ENCODE data around the gene KCNC1. TPM values are rescaled to one million over a fixed set of nuclear protein-coding genes. Genes with fewer than 3 reads are reported as not detected.

The KCNC1 gene
- total RNA-seq, 1 donor from 2014 or later = not detected

GRCh38 chr11:17734986-17735817 is 621 bp downstream of the KCNC1 start:
- DNase-seq (ENCODE audit: missing footprints) (peak; percentile 80), ATAC-seq (peak; percentile 78)
- intact Hi-C loops (cut with DNase I) = loop anchor here (10.0 kb wide), 1 partner anchor 110 kb away; no protein-coding TSS in a partner anchor

GRCh38 chr11:17735818-17736578 is 1.4 kb downstream of the KCNC1 start:
- ATAC-seq (no peak), DNase-seq (ENCODE audit: missing footprints) (peak; percentile 57)
- intact Hi-C loops (cut with DNase I) = loop anchor here (10.0 kb wide), 1 partner anchor 109 kb away; no protein-coding TSS in a partner anchor

- DNase-seq (ENCODE audit: missing footprints) = peak; percentile 14
- no peak for ATAC-seq
- intact Hi-C loops (cut with DNase I) = loop anchor here (10.0 kb wide), 1 partner anchor 108 kb away; no protein-coding TSS in a partner anchor
Observed at GRCh38 chr11:17736579-17736893, 2.0 kb downstream of the KCNC1 start.

GRCh38 chr11:17736930-17737817 is 2.6 kb downstream of the KCNC1 start:
- intact Hi-C loops (cut with DNase I) = loop anchor here (10.0 kb wide), 1 partner anchor 108 kb away; no protein-coding TSS in a partner anchor
- peak; percentile 27 for DNase-seq (ENCODE audit: missing footprints)
- no peak for ATAC-seq

GRCh38 chr11:17738151-17738973 is 3.8 kb downstream of the KCNC1 start:
- intact Hi-C loops (cut with DNase I) = loop anchor here (10.0 kb wide), 1 partner anchor 106 kb away; no protein-coding TSS in a partner anchor
- ATAC-seq (no peak), DNase-seq (ENCODE audit: missing footprints) (peak; percentile 13)

- intact Hi-C loops (cut with DNase I) = loop anchor here (10.0 kb wide), 1 partner anchor 105 kb away; no protein-coding TSS in a partner anchor
- ATAC-seq (no peak), DNase-seq (ENCODE audit: missing footprints) (peak; percentile 32)
Observed at GRCh38 chr11:17739945-17740338, 5.4 kb downstream of the KCNC1 start.

- intact Hi-C loops (cut with DNase I) = no loop called here
- DNase-seq (ENCODE audit: missing footprints) (peak; percentile 56), ATAC-seq (no peak)
Observed at GRCh38 chr11:17740649-17741235, 6.2 kb downstream of the KCNC1 start.

GRCh38 chr11:17741487-17741886 is 6.9 kb downstream of the KCNC1 start:
- intact Hi-C loops (cut with DNase I) = no loop called here
- peak; percentile 62 for DNase-seq (ENCODE audit: missing footprints)
- no peak for ATAC-seq

GRCh38 chr11:17742019-17742418 is 7.4 kb downstream of the KCNC1 start:
- ATAC-seq = no peak
- intact Hi-C loops (cut with DNase I) = no loop called here
- peak; percentile 20 for DNase-seq (ENCODE audit: missing footprints)

GRCh38 chr11:17743026-17743807 is 8.6 kb downstream of the KCNC1 start:
- intact Hi-C loops (cut with DNase I) = no loop called here

GRCh38 chr11:17743808-17744119 is 9.2 kb downstream of the KCNC1 start:
- intact Hi-C loops (cut with DNase I) = no loop called here
- no peak for ATAC-seq
- peak; percentile 20 for DNase-seq (ENCODE audit: missing footprints)

More at GRCh38 chr11:17743026-17743807, 8.6 kb downstream of the KCNC1 start:
- ATAC-seq (no peak), DNase-seq (ENCODE audit: missing footprints) (peak; percentile 34)

- DNase-seq (ENCODE audit: missing footprints) (peak; percentile 56), ATAC-seq (no peak)
- intact Hi-C loops (cut with DNase I) = no loop called here
Observed at GRCh38 chr11:17744151-17744940, 9.8 kb downstream of the KCNC1 start.

GRCh38 chr11:17745023-17745772 is 10.6 kb downstream of the KCNC1 start:
- intact Hi-C loops (cut with DNase I) = no loop called here
- ATAC-seq = no peak
- peak; percentile 41 for DNase-seq (ENCODE audit: missing footprints)

GRCh38 chr11:17746096-17746495 is 11.5 kb downstream of the KCNC1 start:
- DNase-seq (ENCODE audit: missing footprints) = peak; percentile 28
- no peak for ATAC-seq
- intact Hi-C loops (cut with DNase I) = no loop called here

GRCh38 chr11:17747131-17747955 is 12.8 kb downstream of the KCNC1 start:
- ATAC-seq = no peak

More at GRCh38 chr11:17747131-17747955, 12.8 kb downstream of the KCNC1 start:
- intact Hi-C loops (cut with DNase I) = no loop called here
- DNase-seq (ENCODE audit: missing footprints) = peak; percentile 49
